A549 (cell line): ENCODE measurements around the gene AJAP1. TPM values are rescaled to one million over a fixed set of nuclear protein-coding genes. Genes with fewer than 3 reads are reported as not detected.

Experiments
- ATAC-seq, 2 experiments: fragments of 200-7000 bp in 1 of 2; fragments of >200 bp in 1 of 2; cut with Nextera tagmentation in 1 of 2; cut with Tn5 transposase in 1 of 2; 3 replicates each; pipeline versions ENCODE4 v1.8.0 to v1.9.1; 2018 to 2020; ENCODE audit warnings: mild to moderate bottlenecking in 1 of 2, moderate library complexity in 1 of 2
- CTCF ChIA-PET: fragments of 300-600 bp; sonication (Branson Sonifier 250); formaldehyde crosslinking; extraction: SDS; loops from one replicate; lab custom pipeline; 2021; ENCODE audit warnings: antibody characterized with exemption, inconsistent platforms; lab: Yijun Ruan, JAX
- POLR2A ChIA-PET: fragments of 350-600 bp; formaldehyde crosslinking; extraction: SDS; loops from one replicate; lab custom pipeline; 2021; ENCODE audit warnings: antibody characterized with exemption, inconsistent platforms; lab: Yijun Ruan, JAX
- DNase-seq, 2 experiments: peaks; one replicate each; pipeline versions ENCODE4 v3.0.0 to v3.0.0-alpha.2; 2011 to 2016; ENCODE audit warnings: low read depth in 1 of 2, low spot score in 1 of 2
- FAIRE-seq: peaks from 2 replicates; lab custom pipeline; 2011; peaks lifted over from hg19 to GRCh38; lab: Jason Lieb, UNC
- H3K27ac ChIP-seq, 2 experiments: fragments of >200 bp; sonication (Bioruptor Twin); formaldehyde crosslinking; 3 replicates each; pipeline ENCODE4 v1.5.1; 2016 to 2017
- H3K4me1 ChIP-seq: fragments of >200 bp; sonication (Bioruptor Twin); formaldehyde crosslinking; 3 replicates; pipeline ENCODE4 v1.6.1; 2016
- H3K4me2 ChIP-seq: fragments of >200 bp; sonication (Bioruptor Twin); formaldehyde crosslinking; 3 replicates; pipeline ENCODE4 v1.6.1; 2016
- H3K4me3 ChIP-seq: fragments of >200 bp; sonication (Bioruptor Twin); formaldehyde crosslinking; 3 replicates; pipeline ENCODE4 v1.5.1; 2016
- H3K9me3 ChIP-seq: fragments of >200 bp; sonication (Bioruptor Twin); formaldehyde crosslinking; 3 replicates; pipeline ENCODE4 v1.6.1; 2016
- CHD2 ChIP-seq: fragments of 150-350 bp; IDR thresholded peaks from 2 replicates; pipeline ENCODE4 v1.6.1; 2014; ENCODE audit warnings: low read length; ENCODE audit not compliant: partially characterized antibody
- EHMT2 ChIP-seq: fragments of 200-600 bp; sonication (generic); IDR thresholded peaks from 2 replicates; pipeline ENCODE4 v1.6.1; 2016; ENCODE audit warnings: antibody characterized with exemption, low read depth, mild to moderate bottlenecking, moderate library complexity
- ESRRA ChIP-seq: fragments of 150-350 bp; IDR thresholded peaks from 2 replicates; pipeline ENCODE4 v1.6.1; 2014; ENCODE audit warnings: mild to moderate bottlenecking, low read length, borderline replicate concordance
- HOXB5 ChIP-seq: fragments of 250-450 bp; sonication (Bioruptor Pico); IDR thresholded peaks from 2 replicates; pipeline ENCODE4 v1.5.0; 2020; ENCODE audit warnings: mild to moderate bottlenecking, moderate library complexity
- JUN ChIP-seq, 2 experiments: fragments of >200 bp; sonication (Bioruptor Twin); formaldehyde crosslinking; IDR thresholded peaks; 2 replicates in 1 of 2; 3 replicates in 1 of 2; pipeline ENCODE4 v1.6.1; 2016 to 2017
- KDM5A ChIP-seq: fragments of 200-600 bp; sonication (generic); IDR thresholded peaks from 2 replicates; pipeline ENCODE4 v1.6.1; 2016; ENCODE audit warnings: antibody characterized with exemption, mild to moderate bottlenecking
- RAD21 ChIP-seq, 2 experiments: fragments of >200 bp in 1 of 2; sonication (Bioruptor Twin) in 1 of 2; formaldehyde crosslinking in 1 of 2; IDR thresholded peaks in 1 of 2; conservative IDR thresholded peaks in 1 of 2; 2 replicates in 1 of 2; 3 replicates in 1 of 2; pipeline ENCODE4 v1.6.1; 2012 to 2018; ENCODE audit warnings: inconsistent platforms in 1 of 2
- RARB ChIP-seq: fragments of 250-450 bp; sonication (Bioruptor Pico); IDR thresholded peaks from 2 replicates; pipeline ENCODE4 v1.8.0; 2021; ENCODE audit warnings: mild to moderate bottlenecking, moderate library complexity
- ZC3H11A ChIP-seq: fragments of 450-650 bp; IDR thresholded peaks from 2 replicates; pipeline ENCODE4 v1.6.1; 2014; ENCODE audit warnings: antibody characterized with exemption, mild to moderate bottlenecking
- ZNF302 ChIP-seq: fragments of 250-450 bp; sonication (Bioruptor Pico); IDR thresholded peaks from 2 replicates; pipeline ENCODE4 v1.9.0; 2021; ENCODE audit warnings: inconsistent platforms, mild to moderate bottlenecking, moderate library complexity
- WGBS: methylation state at CpG from one replicate; pipeline ENCODE4 v1.1.6; 2017; ENCODE audit errors: missing lambda C conversion rate; 5-methylcytosine and 5-hydroxymethylcytosine counted together
- polyA plus RNA-seq, 4 experiments: library from polyadenylated mRNA; depleted of rRNA in 3 of 4; stranded (reverse); fragments of >200 nt; fragmentation: RNase III in 1 of 4; extraction: RNeasy Plus Mini Kit Qiagen cat#74134 plus additional on column Dnase treatment in 1 of 4; gene quantifications; 2 replicates in 3 of 4; 3 replicates in 1 of 4; pipeline ENCODE4 v1.2.3, GENCODE V29; 2011 to 2017
- TF ChIP-seq, protein P1 (sequence below): fragments of 450-650 bp; IDR thresholded peaks from 2 replicates; pipeline ENCODE4 v1.6.1; 2014; ENCODE audit warnings: antibody characterized with exemption
- TF ChIP-seq, protein P2 (sequence below): IDR thresholded peaks from 2 replicates; pipeline ENCODE4 v1.6.1; 2012
- TF ChIP-seq, protein P3 (sequence below): fragments of 250-450 bp; sonication (Bioruptor Pico); IDR thresholded peaks from 2 replicates; pipeline ENCODE4 v1.5.0; 2021; ENCODE audit warnings: mild to moderate bottlenecking, moderate library complexity, borderline replicate concordance
- TF ChIP-seq, protein P4 (sequence below): fragments of >200 bp; sonication (Bioruptor Twin); formaldehyde crosslinking; IDR thresholded peaks from 3 replicates; pipeline ENCODE4 v1.5.1; 2016
- TF ChIP-seq, protein P5 (sequence below): IDR thresholded peaks from 2 replicates; pipeline ENCODE4 v1.6.1; 2012; ENCODE audit warnings: low read depth, borderline replicate concordance

The AJAP1 gene
- polyA plus RNA-seq, 2 of the 4 experiments (the other 2 are of a cell fraction) = not detected

DNA sequence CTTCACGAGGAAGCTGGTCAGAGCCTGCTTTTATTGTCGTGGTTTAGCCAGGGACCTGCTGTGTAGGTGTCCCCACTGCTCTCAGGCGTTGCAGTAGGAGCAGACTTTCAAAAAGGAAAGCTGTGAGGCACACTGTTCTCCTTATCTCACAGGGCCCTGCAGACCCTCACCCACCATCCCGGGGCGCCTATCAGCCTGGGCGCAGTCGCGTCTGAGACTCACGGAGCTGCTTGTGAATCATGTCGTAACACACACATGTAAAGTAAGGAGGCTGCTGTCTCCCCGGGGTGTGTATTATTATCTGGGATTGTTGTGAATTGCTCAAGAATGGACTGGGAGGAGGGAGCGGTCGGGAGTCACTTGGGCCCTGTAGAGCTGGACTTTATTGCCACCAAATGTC lies 17.4 kb downstream of the AJAP1 start:
- no peak for DNase-seq
- POLR2A ChIA-PET = no interaction called here
- H3K4me1 ChIP-seq = peaks cover 10% of the 10 kb centered on the region; the same call in 2 of the 3 replicates
- 69% methylated on average over 10 of the region's 13 CpGs for WGBS
- CTCF ChIA-PET = interaction anchor here (1.1 kb wide), 1 partner anchor 13 kb away, joined by 6 read pairs; no protein-coding TSS in a partner anchor
- FAIRE-seq = no peak
- H3K9me3 ChIP-seq = peaks cover 7% of the 10 kb centered on the region; the same call in 1 of the 3 replicates
- no peak overlapping the region for H3K27ac ChIP-seq
- ATAC-seq = no peak
- no peak for TF ChIP-seq JUN (IDR thresholded peaks at IDR 0.05)
- no peak for TF ChIP-seq KDM5A
- TF ChIP-seq ESRRA = no peak
- TF ChIP-seq, protein P1, sequence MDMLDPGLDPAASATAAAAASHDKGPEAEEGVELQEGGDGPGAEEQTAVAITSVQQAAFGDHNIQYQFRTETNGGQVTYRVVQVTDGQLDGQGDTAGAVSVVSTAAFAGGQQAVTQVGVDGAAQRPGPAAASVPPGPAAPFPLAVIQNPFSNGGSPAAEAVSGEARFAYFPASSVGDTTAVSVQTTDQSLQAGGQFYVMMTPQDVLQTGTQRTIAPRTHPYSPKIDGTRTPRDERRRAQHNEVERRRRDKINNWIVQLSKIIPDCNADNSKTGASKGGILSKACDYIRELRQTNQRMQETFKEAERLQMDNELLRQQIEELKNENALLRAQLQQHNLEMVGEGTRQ = no peak
- TF ChIP-seq CHD2 = no peak
- TF ChIP-seq RARB = no peak
- TF ChIP-seq, protein P2, sequence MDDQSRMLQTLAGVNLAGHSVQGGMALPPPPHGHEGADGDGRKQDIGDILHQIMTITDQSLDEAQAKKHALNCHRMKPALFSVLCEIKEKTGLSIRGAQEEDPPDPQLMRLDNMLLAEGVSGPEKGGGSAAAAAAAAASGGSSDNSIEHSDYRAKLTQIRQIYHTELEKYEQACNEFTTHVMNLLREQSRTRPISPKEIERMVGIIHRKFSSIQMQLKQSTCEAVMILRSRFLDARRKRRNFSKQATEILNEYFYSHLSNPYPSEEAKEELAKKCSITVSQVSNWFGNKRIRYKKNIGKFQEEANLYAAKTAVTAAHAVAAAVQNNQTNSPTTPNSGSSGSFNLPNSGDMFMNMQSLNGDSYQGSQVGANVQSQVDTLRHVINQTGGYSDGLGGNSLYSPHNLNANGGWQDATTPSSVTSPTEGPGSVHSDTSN = no peak
- TF ChIP-seq, protein P3, sequence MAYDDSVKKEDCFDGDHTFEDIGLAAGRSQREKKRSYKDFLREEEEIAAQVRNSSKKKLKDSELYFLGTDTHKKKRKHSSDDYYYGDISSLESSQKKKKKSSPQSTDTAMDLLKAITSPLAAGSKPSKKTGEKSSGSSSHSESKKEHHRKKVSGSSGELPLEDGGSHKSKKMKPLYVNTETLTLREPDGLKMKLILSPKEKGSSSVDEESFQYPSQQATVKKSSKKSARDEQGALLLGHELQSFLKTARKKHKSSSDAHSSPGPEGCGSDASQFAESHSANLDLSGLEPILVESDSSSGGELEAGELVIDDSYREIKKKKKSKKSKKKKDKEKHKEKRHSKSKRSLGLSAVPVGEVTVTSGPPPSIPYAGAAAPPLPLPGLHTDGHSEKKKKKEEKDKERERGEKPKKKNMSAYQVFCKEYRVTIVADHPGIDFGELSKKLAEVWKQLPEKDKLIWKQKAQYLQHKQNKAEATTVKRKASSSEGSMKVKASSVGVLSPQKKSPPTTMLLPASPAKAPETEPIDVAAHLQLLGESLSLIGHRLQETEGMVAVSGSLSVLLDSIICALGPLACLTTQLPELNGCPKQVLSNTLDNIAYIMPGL (CRISPR knock-in tag) = no peak
- no peak overlapping the region for H3K4me2 ChIP-seq
- no peak overlapping the region for H3K4me3 ChIP-seq

DNA sequence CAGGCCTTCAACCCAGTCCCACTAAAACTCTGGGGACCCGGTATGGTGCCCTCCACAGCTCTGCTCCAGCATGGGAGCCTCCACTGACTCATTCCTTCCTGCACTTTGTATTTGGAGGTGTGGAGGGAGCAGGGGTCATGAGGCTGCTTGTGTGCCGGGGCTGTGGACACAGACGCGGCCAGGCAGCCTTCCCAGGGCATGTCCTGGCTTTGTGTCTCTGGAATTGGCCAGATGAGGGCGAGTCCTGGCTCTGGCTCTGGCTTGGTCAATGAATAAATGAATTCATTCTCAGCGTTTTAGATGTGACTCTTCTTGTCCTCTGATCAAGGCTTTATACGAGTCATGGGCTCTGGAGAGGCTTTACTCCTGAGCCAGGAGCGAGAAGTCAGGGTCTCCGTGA lies 19.1 kb downstream of the AJAP1 start:
- ChIA-PET CTCF (no interaction called here), POLR2A (no interaction called here)
- DNase-seq = no peak
- Histone ChIP-seq H3K9me3 (no peaks in the 10 kb centered on the region), H3K4me2 (no peak overlapping the region), H3K4me1 (peaks cover 7% of the 10 kb centered on the region; the same call in 2 of the 3 replicates), H3K27ac (no peak overlapping the region), H3K4me3 (no peak overlapping the region)
- 30% methylated on average over 9 of the region's 9 CpGs for WGBS
- ATAC-seq = no peak
- TF ChIP-seq ZNF302 (CRISPR knock-in tag) (no peak), ESRRA (no peak), EHMT2 (no peak)
- no peak for FAIRE-seq

DNA sequence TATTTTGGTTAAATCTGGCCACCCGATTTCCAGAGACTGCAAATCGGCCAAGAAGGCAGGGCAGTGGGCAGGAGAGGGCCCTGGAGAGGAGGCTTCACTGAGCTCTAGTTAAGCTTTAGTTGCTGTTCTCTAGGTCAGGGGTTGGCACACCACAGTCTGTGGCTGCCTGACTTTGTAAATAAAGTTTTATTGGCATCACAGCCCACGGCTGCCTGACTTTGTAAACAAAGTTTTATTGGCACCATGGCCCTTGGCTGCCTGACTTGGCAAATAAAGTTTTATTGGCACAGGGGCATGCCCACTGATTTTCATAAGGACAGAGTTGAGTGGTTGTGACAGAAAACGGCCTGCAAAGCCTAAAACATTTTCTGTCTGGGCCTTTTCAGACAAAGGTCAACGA lies 19.7 kb downstream of the AJAP1 start:
- ATAC-seq (no peak), DNase-seq (no peak), FAIRE-seq (no peak)
- Histone ChIP-seq H3K4me3 (no peak overlapping the region), H3K27ac (no peak overlapping the region), H3K9me3 (no peaks in the 10 kb centered on the region), H3K4me2 (no peak overlapping the region), H3K4me1 (peaks cover 2% of the 10 kb centered on the region; the same call in 2 of the 3 replicates)
- ChIA-PET CTCF (no interaction called here), POLR2A (no interaction called here)
- WGBS = 17% methylated on average over 5 of the region's 5 CpGs
- TF ChIP-seq, protein P4, sequence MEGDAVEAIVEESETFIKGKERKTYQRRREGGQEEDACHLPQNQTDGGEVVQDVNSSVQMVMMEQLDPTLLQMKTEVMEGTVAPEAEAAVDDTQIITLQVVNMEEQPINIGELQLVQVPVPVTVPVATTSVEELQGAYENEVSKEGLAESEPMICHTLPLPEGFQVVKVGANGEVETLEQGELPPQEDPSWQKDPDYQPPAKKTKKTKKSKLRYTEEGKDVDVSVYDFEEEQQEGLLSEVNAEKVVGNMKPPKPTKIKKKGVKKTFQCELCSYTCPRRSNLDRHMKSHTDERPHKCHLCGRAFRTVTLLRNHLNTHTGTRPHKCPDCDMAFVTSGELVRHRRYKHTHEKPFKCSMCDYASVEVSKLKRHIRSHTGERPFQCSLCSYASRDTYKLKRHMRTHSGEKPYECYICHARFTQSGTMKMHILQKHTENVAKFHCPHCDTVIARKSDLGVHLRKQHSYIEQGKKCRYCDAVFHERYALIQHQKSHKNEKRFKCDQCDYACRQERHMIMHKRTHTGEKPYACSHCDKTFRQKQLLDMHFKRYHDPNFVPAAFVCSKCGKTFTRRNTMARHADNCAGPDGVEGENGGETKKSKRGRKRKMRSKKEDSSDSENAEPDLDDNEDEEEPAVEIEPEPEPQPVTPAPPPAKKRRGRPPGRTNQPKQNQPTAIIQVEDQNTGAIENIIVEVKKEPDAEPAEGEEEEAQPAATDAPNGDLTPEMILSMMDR = no peak
- TF ChIP-seq HOXB5 (CRISPR knock-in tag) (no peak), RAD21 (conservative IDR thresholded peaks at IDR 0.05 in 1 of 2, IDR thresholded peaks at IDR 0.05 in 1 of 2) (no peak), ZC3H11A (no peak), ZNF302 (CRISPR knock-in tag) (no peak)
- TF ChIP-seq, protein P5, sequence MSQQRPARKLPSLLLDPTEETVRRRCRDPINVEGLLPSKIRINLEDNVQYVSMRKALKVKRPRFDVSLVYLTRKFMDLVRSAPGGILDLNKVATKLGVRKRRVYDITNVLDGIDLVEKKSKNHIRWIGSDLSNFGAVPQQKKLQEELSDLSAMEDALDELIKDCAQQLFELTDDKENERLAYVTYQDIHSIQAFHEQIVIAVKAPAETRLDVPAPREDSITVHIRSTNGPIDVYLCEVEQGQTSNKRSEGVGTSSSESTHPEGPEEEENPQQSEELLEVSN = no peak
